Measurements from ENCODE around the gene NR5A2. TPM values are rescaled to one million over a fixed set of nuclear protein-coding genes. Genes with fewer than 3 reads are reported as not detected.
A peak's percentile ranks its signal among the peaks of the same experiment; 100 is the strongest.

NR5A2 gene
- total RNA-seq, 1 experiment from 2014 or later = 22.3 TPM

- Mint-ChIP-seq H3K27ac (peak overlapping the region; percentile 99), H3K4me3 (peak overlapping the region; percentile 55), H3K27me3 (ENCODE audit: low read depth) (peaks cover 7% of the 10 kb centered on the region), H3K9me3 (no peaks in the 10 kb centered on the region), H3K4me1 (peaks cover 76% of the 10 kb centered on the region), H3K36me3 (peaks cover 28% of the 10 kb centered on the region)
- DNase-seq (ENCODE audit: low spot score) (peak; percentile 83), ATAC-seq (peak; percentile 100)
- ChIA-PET CTCF (interaction anchor here (0.7 to 1.8 kb wide), 6 partner anchors 10 to 574 kb away, joined by 4 to 8 read pairs (median 4); no protein-coding TSS in a partner anchor), POLR2A (interaction anchor here (0.6 to 1.2 kb wide), 5 partner anchors 9 to 270 kb away, joined by 3 to 4 read pairs (median 3); no protein-coding TSS in a partner anchor)
- TF ChIP-seq NR2C2 (CRISPR knock-in tag; IDR thresholded peaks at IDR 0.05) = 0 out of 2 replicates have a peak, but pooled peaks have one; percentile 26
- TF ChIP-seq SMAD3 (CRISPR knock-in tag; IDR thresholded peaks at IDR 0.05; ENCODE audit: borderline replicate concordance) = peak; percentile 48; the same call in 1 of the 2 replicates
- TF ChIP-seq, protein P1, sequence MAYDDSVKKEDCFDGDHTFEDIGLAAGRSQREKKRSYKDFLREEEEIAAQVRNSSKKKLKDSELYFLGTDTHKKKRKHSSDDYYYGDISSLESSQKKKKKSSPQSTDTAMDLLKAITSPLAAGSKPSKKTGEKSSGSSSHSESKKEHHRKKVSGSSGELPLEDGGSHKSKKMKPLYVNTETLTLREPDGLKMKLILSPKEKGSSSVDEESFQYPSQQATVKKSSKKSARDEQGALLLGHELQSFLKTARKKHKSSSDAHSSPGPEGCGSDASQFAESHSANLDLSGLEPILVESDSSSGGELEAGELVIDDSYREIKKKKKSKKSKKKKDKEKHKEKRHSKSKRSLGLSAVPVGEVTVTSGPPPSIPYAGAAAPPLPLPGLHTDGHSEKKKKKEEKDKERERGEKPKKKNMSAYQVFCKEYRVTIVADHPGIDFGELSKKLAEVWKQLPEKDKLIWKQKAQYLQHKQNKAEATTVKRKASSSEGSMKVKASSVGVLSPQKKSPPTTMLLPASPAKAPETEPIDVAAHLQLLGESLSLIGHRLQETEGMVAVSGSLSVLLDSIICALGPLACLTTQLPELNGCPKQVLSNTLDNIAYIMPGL (CRISPR knock-in tag; IDR thresholded peaks at IDR 0.05) = no peak
- no peak for TF ChIP-seq IRF1 (CRISPR knock-in tag; IDR thresholded peaks at IDR 0.05)
- TF ChIP-seq IRF2 (CRISPR knock-in tag; IDR thresholded peaks at IDR 0.05; ENCODE audit: borderline replicate concordance, low read depth) = no peak
- no peak; the same call in 1 of the 2 replicates for TF ChIP-seq ZSCAN18 (CRISPR knock-in tag; IDR thresholded peaks at IDR 0.05)
- TF ChIP-seq, protein P2, sequence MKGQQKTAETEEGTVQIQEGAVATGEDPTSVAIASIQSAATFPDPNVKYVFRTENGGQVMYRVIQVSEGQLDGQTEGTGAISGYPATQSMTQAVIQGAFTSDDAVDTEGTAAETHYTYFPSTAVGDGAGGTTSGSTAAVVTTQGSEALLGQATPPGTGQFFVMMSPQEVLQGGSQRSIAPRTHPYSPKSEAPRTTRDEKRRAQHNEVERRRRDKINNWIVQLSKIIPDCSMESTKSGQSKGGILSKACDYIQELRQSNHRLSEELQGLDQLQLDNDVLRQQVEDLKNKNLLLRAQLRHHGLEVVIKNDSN (CRISPR knock-in tag; IDR thresholded peaks at IDR 0.05) = peak; percentile 57; the same call in 1 of the 2 replicates
- TF ChIP-seq KAT7 (CRISPR knock-in tag; IDR thresholded peaks at IDR 0.05; ENCODE audit: borderline replicate concordance) = no peak
- TF ChIP-seq EMX1 (CRISPR knock-in tag; IDR thresholded peaks at IDR 0.05) = 0 out of 2 replicates have a peak, but pooled peaks have one; percentile 7
- TF ChIP-seq, protein P3, sequence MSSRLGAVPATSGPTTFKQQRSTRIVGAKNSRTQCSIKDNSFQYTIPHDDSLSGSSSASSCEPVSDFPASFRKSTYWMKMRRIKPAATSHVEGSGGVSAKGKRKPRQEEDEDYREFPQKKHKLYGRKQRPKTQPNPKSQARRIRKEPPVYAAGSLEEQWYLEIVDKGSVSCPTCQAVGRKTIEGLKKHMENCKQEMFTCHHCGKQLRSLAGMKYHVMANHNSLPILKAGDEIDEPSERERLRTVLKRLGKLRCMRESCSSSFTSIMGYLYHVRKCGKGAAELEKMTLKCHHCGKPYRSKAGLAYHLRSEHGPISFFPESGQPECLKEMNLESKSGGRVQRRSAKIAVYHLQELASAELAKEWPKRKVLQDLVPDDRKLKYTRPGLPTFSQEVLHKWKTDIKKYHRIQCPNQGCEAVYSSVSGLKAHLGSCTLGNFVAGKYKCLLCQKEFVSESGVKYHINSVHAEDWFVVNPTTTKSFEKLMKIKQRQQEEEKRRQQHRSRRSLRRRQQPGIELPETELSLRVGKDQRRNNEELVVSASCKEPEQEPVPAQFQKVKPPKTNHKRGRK (CRISPR knock-in tag; IDR thresholded peaks at IDR 0.05; ENCODE audit: borderline replicate concordance) = no peak
- TF ChIP-seq, protein P4, sequence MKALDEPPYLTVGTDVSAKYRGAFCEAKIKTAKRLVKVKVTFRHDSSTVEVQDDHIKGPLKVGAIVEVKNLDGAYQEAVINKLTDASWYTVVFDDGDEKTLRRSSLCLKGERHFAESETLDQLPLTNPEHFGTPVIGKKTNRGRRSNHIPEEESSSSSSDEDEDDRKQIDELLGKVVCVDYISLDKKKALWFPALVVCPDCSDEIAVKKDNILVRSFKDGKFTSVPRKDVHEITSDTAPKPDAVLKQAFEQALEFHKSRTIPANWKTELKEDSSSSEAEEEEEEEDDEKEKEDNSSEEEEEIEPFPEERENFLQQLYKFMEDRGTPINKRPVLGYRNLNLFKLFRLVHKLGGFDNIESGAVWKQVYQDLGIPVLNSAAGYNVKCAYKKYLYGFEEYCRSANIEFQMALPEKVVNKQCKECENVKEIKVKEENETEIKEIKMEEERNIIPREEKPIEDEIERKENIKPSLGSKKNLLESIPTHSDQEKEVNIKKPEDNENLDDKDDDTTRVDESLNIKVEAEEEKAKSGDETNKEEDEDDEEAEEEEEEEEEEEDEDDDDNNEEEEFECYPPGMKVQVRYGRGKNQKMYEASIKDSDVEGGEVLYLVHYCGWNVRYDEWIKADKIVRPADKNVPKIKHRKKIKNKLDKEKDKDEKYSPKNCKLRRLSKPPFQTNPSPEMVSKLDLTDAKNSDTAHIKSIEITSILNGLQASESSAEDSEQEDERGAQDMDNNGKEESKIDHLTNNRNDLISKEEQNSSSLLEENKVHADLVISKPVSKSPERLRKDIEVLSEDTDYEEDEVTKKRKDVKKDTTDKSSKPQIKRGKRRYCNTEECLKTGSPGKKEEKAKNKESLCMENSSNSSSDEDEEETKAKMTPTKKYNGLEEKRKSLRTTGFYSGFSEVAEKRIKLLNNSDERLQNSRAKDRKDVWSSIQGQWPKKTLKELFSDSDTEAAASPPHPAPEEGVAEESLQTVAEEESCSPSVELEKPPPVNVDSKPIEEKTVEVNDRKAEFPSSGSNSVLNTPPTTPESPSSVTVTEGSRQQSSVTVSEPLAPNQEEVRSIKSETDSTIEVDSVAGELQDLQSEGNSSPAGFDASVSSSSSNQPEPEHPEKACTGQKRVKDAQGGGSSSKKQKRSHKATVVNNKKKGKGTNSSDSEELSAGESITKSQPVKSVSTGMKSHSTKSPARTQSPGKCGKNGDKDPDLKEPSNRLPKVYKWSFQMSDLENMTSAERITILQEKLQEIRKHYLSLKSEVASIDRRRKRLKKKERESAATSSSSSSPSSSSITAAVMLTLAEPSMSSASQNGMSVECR (CRISPR knock-in tag; IDR thresholded peaks at IDR 0.05; ENCODE audit: borderline replicate concordance) = peak; percentile 32; the same call in 1 of the 2 replicates
- TF ChIP-seq ETV6 (CRISPR knock-in tag; IDR thresholded peaks at IDR 0.05) = peak; percentile 85
- peak; percentile 99 for TF ChIP-seq ZNF121 (CRISPR knock-in tag; IDR thresholded peaks at IDR 0.05)
- TF ChIP-seq, protein P5, sequence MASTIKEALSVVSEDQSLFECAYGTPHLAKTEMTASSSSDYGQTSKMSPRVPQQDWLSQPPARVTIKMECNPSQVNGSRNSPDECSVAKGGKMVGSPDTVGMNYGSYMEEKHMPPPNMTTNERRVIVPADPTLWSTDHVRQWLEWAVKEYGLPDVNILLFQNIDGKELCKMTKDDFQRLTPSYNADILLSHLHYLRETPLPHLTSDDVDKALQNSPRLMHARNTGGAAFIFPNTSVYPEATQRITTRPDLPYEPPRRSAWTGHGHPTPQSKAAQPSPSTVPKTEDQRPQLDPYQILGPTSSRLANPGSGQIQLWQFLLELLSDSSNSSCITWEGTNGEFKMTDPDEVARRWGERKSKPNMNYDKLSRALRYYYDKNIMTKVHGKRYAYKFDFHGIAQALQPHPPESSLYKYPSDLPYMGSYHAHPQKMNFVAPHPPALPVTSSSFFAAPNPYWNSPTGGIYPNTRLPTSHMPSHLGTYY (CRISPR knock-in tag; IDR thresholded peaks at IDR 0.05) = 0 out of 2 replicates have a peak, but pooled peaks have one; percentile 16
- peak; percentile 91; the same call in 1 of the 2 replicates for TF ChIP-seq TEAD1 (CRISPR knock-in tag; IDR thresholded peaks at IDR 0.05)
- TF ChIP-seq ATF2 (CRISPR knock-in tag; IDR thresholded peaks at IDR 0.05; ENCODE audit: borderline replicate concordance, low read depth) = no peak
- TF ChIP-seq, protein P6, sequence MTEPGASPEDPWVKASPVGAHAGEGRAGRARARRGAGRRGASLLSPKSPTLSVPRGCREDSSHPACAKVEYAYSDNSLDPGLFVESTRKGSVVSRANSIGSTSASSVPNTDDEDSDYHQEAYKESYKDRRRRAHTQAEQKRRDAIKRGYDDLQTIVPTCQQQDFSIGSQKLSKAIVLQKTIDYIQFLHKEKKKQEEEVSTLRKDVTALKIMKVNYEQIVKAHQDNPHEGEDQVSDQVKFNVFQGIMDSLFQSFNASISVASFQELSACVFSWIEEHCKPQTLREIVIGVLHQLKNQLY (CRISPR knock-in tag; IDR thresholded peaks at IDR 0.05) = no peak
- no peak for TF ChIP-seq E2F5 (CRISPR knock-in tag; IDR thresholded peaks at IDR 0.05)
- TF ChIP-seq CBFB (CRISPR knock-in tag; IDR thresholded peaks at IDR 0.05; ENCODE audit: low read depth) = no peak
- TF ChIP-seq ZBTB21 (CRISPR knock-in tag; IDR thresholded peaks at IDR 0.05; ENCODE audit: borderline replicate concordance) = no peak
- no peak for TF ChIP-seq GRHL2 (CRISPR knock-in tag; IDR thresholded peaks at IDR 0.05; ENCODE audit: insufficient replicate concordance, severe bottlenecking)
These were observed 20.7 kb downstream of the NR5A2 start for GRCh38 chr1:200048244-200048643.
